Middle frontal gyrus (tissue), 1 donor: Measurements from ENCODE around the gene GHRHR.

ENCODE experiments used
- DNase-seq: peaks from one replicate; pipeline ENCODE4 v3.0.0-alpha.2; 2015; ENCODE audit warnings: low spot score; ENCODE audit errors: extremely low spot score

Gene GHRHR

GRCh38 chr7:30984359-30985107, 20.8 kb downstream of the GHRHR start:
- DNase-seq, result no peak

GRCh38 chr7:30985756-30986155, 22.0 kb downstream of the GHRHR start:
- DNase-seq, result no peak

- DNase-seq, result no peak
These were observed 22.6 kb downstream of the GHRHR start for GRCh38 chr7:30986331-30986730.

- DNase-seq, result no peak
These were observed 23.0 kb downstream of the GHRHR start for GRCh38 chr7:30986738-30987137.

- no peak for DNase-seq
These were observed 23.4 kb downstream of the GHRHR start for GRCh38 chr7:30987178-30987577.

- DNase-seq, result no peak
These were observed 24.2 kb downstream of the GHRHR start for GRCh38 chr7:30987936-30988335.

GRCh38 chr7:30988351-30989005, 24.7 kb downstream of the GHRHR start:
- DNase-seq, result no peak

GRCh38 chr7:30989008-30989823, 25.5 kb downstream of the GHRHR start:
- no peak for DNase-seq

GRCh38 chr7:30989824-30990672, 26.3 kb downstream of the GHRHR start:
- DNase-seq, result no peak

GRCh38 chr7:30990673-30991170, 27.0 kb downstream of the GHRHR start:
- DNase-seq, result no peak

- DNase-seq, result no peak
These were observed 28.7 kb downstream of the GHRHR start for GRCh38 chr7:30992414-30992813.

GRCh38 chr7:30994206-30995100, 30.7 kb downstream of the GHRHR start:
- DNase-seq, result no peak

GRCh38 chr7:30995536-30995935, 31.8 kb downstream of the GHRHR start:
- no peak for DNase-seq

GRCh38 chr7:30996256-30996655, 32.5 kb downstream of the GHRHR start:
- no peak for DNase-seq

GRCh38 chr7:30996883-30997282, 33.1 kb downstream of the GHRHR start:
- DNase-seq, result no peak

- DNase-seq, result no peak
These were observed 33.6 kb downstream of the GHRHR start for GRCh38 chr7:30997316-30997715.

GRCh38 chr7:30998180-30998579, 34.4 kb downstream of the GHRHR start:
- no peak for DNase-seq

- DNase-seq, result no peak
These were observed 36.5 kb downstream of the GHRHR start for GRCh38 chr7:31000161-31000693.

GRCh38 chr7:31000779-31001178, 37.0 kb downstream of the GHRHR start:
- no peak for DNase-seq

GRCh38 chr7:31002256-31002655, 38.5 kb downstream of the GHRHR start:
- DNase-seq, result no peak
